ENCODE results near the gene EDRF1.

Gene EDRF1

DNA sequence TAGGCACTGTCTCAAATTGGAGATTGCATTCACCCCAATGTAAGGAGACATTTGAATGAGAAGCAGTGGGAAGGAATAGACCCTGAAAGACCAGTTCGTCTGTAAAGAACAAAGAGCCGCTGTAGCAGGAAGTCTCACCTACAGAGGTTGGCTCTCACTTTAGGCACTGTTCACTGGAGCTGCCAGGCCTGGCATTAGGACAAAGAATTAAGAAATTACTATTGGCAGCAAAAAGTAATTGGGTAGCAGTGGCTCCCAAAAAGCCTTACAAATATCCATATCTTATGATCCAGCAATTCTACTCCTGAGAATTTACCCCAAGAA, 26.0 kb upstream of the EDRF1 start:
- ChIA-PET CTCF (interaction anchor here (0.6 to 0.7 kb wide), 2 partner anchors 15 to 102 kb away, joined by 3 read pairs; no protein-coding TSS in a partner anchor), POLR2A (no interaction called here)

DNA sequence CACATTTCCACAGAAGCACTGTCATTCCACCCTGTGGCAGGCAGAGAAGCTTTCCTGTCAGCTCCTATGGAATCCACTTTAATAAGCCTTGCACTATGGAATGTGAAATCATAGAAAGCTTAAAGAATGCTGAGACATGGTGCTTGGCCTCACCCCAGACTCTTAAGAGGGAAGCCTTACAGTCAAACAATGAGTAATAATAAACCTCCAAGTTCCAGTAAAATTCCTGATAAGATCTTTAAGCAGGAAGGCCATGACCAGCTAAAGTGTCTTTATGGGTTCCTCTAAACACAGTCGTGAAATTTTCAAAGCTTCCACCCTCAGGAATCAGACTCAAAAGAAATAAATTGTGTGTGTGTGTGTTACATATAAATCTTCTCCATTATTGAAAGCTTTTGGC, 24.6 kb upstream of the EDRF1 start:
- Histone ChIP-seq H3K4me1 (ENCODE audit: control insufficient read depth, insufficient read depth, low read length) (peaks cover 30% of the 10 kb centered on the region), H3K4me3 (ENCODE audit: low read depth, low read length) (no peak overlapping the region), H3K27ac (ENCODE audit: extremely low read depth, low read depth, low read length) (no peak overlapping the region), H3K9me3 (ENCODE audit: control insufficient read depth, insufficient read depth, low read depth, low read length) (no peaks in the 10 kb centered on the region), H3K36me3 (ENCODE audit: control insufficient read depth in 2 of 2, insufficient read depth in 1 of 2, low read length in 2 of 2) (no peaks in the 10 kb centered on the region)
- ChIA-PET CTCF (interaction anchor here (0.6 kb wide), 1 partner anchor 152 kb away, joined by 3 read pairs; no protein-coding TSS in a partner anchor), POLR2A (interaction anchor here (1.2 kb wide), 1 partner anchor 24 kb away, joined by 4 read pairs; the partner anchor contains the start of gene EDRF1)
- TF ChIP-seq ZNF366 (tag by site-specific recombination; conservative IDR thresholded peaks at IDR 0.05) (no peak), ZNF629 (tag by site-specific recombination; IDR thresholded peaks at IDR 0.05) (no peak), ZNF585B (tag by site-specific recombination; IDR thresholded peaks at IDR 0.05) (no peak), HOXD13 (CRISPR knock-in tag; IDR thresholded peaks at IDR 0.05; ENCODE audit: borderline replicate concordance) (peak; percentile 64; the same call in 1 of the 2 replicates), ZNF169 (tag by site-specific recombination; IDR thresholded peaks at IDR 0.05) (no peak), YY2 (tag by site-specific recombination; IDR thresholded peaks at IDR 0.05) (no peak), ZEB2 (tag by site-specific recombination; IDR thresholded peaks at IDR 0.05) (no peak), ZNF843 (tag by site-specific recombination; IDR thresholded peaks at IDR 0.05) (peak; percentile 57; the same call in 1 of the 2 replicates), ZNF707 (tag by site-specific recombination; IDR thresholded peaks at IDR 0.05) (no peak), FEZF1 (tag by site-specific recombination; IDR thresholded peaks at IDR 0.05) (peak; percentile 46), ZNF335 (tag by site-specific recombination; conservative IDR thresholded peaks at IDR 0.05) (0 out of 2 replicates have a peak, but pooled peaks have one; percentile 24), ZNF660 (tag by site-specific recombination; IDR thresholded peaks at IDR 0.05) (no peak)
- TF ChIP-seq, protein P1, sequence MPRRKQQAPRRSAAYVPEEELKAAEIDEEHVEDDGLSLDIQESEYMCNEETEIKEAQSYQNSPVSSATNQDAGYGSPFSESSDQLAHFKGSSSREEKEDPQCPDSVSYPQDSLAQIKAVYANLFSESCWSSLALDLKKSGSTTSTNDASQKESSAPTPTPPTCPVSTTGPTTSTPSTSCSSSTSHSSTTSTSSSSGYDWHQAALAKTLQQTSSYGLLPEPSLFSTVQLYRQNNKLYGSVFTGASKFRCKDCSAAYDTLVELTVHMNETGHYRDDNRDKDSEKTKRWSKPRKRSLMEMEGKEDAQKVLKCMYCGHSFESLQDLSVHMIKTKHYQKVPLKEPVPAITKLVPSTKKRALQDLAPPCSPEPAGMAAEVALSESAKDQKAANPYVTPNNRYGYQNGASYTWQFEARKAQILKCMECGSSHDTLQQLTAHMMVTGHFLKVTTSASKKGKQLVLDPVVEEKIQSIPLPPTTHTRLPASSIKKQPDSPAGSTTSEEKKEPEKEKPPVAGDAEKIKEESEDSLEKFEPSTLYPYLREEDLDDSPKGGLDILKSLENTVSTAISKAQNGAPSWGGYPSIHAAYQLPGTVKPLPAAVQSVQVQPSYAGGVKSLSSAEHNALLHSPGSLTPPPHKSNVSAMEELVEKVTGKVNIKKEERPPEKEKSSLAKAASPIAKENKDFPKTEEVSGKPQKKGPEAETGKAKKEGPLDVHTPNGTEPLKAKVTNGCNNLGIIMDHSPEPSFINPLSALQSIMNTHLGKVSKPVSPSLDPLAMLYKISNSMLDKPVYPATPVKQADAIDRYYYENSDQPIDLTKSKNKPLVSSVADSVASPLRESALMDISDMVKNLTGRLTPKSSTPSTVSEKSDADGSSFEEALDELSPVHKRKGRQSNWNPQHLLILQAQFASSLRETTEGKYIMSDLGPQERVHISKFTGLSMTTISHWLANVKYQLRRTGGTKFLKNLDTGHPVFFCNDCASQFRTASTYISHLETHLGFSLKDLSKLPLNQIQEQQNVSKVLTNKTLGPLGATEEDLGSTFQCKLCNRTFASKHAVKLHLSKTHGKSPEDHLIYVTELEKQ (tag by site-specific recombination; IDR thresholded peaks at IDR 0.05; ENCODE audit: borderline replicate concordance): no peak
- TF ChIP-seq, protein P2, sequence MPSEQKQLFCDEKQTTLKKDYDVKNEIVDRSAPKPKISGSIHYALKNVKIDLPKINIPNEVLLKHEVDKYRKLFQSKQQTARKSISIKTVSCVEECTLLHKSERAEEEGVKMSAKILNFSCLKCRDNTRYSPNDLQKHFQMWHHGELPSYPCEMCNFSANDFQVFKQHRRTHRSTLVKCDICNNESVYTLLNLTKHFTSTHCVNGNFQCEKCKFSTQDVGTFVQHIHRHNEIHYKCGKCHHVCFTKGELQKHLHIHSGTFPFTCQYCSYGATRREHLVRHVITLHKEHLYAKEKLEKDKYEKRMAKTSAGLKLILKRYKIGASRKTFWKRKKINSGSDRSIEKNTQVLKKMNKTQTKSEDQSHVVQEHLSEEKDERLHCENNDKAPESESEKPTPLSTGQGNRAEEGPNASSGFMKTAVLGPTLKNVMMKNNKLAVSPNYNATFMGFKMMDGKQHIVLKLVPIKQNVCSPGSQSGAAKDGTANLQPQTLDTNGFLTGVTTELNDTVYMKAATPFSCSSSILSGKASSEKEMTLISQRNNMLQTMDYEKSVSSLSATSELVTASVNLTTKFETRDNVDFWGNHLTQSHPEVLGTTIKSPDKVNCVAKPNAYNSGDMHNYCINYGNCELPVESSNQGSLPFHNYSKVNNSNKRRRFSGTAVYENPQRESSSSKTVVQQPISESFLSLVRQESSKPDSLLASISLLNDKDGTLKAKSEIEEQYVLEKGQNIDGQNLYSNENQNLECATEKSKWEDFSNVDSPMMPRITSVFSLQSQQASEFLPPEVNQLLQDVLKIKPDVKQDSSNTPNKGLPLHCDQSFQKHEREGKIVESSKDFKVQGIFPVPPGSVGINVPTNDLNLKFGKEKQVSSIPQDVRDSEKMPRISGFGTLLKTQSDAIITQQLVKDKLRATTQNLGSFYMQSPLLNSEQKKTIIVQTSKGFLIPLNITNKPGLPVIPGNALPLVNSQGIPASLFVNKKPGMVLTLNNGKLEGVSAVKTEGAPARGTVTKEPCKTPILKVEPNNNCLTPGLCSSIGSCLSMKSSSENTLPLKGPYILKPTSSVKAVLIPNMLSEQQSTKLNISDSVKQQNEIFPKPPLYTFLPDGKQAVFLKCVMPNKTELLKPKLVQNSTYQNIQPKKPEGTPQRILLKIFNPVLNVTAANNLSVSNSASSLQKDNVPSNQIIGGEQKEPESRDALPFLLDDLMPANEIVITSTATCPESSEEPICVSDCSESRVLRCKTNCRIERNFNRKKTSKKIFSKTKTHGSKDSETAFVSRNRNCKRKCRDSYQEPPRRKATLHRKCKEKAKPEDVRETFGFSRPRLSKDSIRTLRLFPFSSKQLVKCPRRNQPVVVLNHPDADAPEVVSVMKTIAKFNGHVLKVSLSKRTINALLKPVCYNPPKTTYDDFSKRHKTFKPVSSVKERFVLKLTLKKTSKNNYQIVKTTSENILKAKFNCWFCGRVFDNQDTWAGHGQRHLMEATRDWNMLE (tag by site-specific recombination; conservative IDR thresholded peaks at IDR 0.05; ENCODE audit: low read depth): no peak
- TF ChIP-seq, protein P3, sequence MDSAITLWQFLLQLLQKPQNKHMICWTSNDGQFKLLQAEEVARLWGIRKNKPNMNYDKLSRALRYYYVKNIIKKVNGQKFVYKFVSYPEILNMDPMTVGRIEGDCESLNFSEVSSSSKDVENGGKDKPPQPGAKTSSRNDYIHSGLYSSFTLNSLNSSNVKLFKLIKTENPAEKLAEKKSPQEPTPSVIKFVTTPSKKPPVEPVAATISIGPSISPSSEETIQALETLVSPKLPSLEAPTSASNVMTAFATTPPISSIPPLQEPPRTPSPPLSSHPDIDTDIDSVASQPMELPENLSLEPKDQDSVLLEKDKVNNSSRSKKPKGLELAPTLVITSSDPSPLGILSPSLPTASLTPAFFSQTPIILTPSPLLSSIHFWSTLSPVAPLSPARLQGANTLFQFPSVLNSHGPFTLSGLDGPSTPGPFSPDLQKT (IDR thresholded peaks at IDR 0.05; ENCODE audit: borderline replicate concordance, low read depth, low read length): no peak
- TF ChIP-seq, protein P4, sequence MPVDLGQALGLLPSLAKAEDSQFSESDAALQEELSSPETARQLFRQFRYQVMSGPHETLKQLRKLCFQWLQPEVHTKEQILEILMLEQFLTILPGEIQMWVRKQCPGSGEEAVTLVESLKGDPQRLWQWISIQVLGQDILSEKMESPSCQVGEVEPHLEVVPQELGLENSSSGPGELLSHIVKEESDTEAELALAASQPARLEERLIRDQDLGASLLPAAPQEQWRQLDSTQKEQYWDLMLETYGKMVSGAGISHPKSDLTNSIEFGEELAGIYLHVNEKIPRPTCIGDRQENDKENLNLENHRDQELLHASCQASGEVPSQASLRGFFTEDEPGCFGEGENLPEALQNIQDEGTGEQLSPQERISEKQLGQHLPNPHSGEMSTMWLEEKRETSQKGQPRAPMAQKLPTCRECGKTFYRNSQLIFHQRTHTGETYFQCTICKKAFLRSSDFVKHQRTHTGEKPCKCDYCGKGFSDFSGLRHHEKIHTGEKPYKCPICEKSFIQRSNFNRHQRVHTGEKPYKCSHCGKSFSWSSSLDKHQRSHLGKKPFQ (tag by site-specific recombination; IDR thresholded peaks at IDR 0.05): no peak

More for the DNA sequence above, 26.0 kb upstream of the EDRF1 start:
- Histone ChIP-seq H3K4me1 (ENCODE audit: control insufficient read depth, insufficient read depth, low read length) (peaks cover 33% of the 10 kb centered on the region), H3K9me3 (ENCODE audit: control insufficient read depth, insufficient read depth, low read depth, low read length) (no peaks in the 10 kb centered on the region), H3K4me3 (ENCODE audit: low read depth, low read length) (no peak overlapping the region), H3K36me3 (ENCODE audit: control insufficient read depth in 2 of 2, insufficient read depth in 1 of 2, low read length in 2 of 2) (no peaks in the 10 kb centered on the region), H3K27ac (ENCODE audit: extremely low read depth, low read depth, low read length) (no peak overlapping the region)
- TF ChIP-seq ZNF585B (tag by site-specific recombination; IDR thresholded peaks at IDR 0.05) (no peak), ZNF777 (tag by site-specific recombination; IDR thresholded peaks at IDR 0.05; ENCODE audit: borderline replicate concordance) (no peak), KLF9 (tag by site-specific recombination; IDR thresholded peaks at IDR 0.05; ENCODE audit: low read depth) (no peak), ZNF544 (tag by site-specific recombination; IDR thresholded peaks at IDR 0.05) (no peak), SCRT2 (tag by site-specific recombination; IDR thresholded peaks at IDR 0.05) (no peak), ZFP3 (tag by site-specific recombination; IDR thresholded peaks at IDR 0.05; ENCODE audit: low read depth) (no peak), ZNF501 (tag by site-specific recombination; IDR thresholded peaks at IDR 0.05) (no peak), ZNF830 (tag by site-specific recombination; IDR thresholded peaks at IDR 0.05; ENCODE audit: low read depth) (no peak)
- TF ChIP-seq, protein P5, sequence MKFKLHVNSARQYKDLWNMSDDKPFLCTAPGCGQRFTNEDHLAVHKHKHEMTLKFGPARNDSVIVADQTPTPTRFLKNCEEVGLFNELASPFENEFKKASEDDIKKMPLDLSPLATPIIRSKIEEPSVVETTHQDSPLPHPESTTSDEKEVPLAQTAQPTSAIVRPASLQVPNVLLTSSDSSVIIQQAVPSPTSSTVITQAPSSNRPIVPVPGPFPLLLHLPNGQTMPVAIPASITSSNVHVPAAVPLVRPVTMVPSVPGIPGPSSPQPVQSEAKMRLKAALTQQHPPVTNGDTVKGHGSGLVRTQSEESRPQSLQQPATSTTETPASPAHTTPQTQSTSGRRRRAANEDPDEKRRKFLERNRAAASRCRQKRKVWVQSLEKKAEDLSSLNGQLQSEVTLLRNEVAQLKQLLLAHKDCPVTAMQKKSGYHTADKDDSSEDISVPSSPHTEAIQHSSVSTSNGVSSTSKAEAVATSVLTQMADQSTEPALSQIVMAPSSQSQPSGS (tag by site-specific recombination; IDR thresholded peaks at IDR 0.05; ENCODE audit: low read depth): no peak
- TF ChIP-seq, protein P6, sequence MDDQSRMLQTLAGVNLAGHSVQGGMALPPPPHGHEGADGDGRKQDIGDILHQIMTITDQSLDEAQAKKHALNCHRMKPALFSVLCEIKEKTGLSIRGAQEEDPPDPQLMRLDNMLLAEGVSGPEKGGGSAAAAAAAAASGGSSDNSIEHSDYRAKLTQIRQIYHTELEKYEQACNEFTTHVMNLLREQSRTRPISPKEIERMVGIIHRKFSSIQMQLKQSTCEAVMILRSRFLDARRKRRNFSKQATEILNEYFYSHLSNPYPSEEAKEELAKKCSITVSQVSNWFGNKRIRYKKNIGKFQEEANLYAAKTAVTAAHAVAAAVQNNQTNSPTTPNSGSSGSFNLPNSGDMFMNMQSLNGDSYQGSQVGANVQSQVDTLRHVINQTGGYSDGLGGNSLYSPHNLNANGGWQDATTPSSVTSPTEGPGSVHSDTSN (CRISPR knock-in tag; IDR thresholded peaks at IDR 0.05): no peak

Data from HEK293 (cell line).